HEK293 (cell line): ENCODE data around the gene HPX.

Experiments used
- CTCF ChIA-PET: fragments of 350-600 bp; formaldehyde crosslinking; extraction: SDS; loops from one replicate; lab custom pipeline; 2021; ENCODE audit warnings: antibody characterized with exemption; lab: Yijun Ruan, JAX
- POLR2A ChIA-PET: fragments of 300-600 bp; formaldehyde crosslinking; extraction: SDS; loops from one replicate; lab custom pipeline; 2020; ENCODE audit warnings: antibody characterized with exemption, inconsistent platforms; lab: Yijun Ruan, JAX
- H3K27ac ChIP-seq: fragments of 200-500 bp; sonication (Bioruptor generic); 2 replicates; pipeline ENCODE4 v1.5.1; 2014; ENCODE audit warnings: low read depth, low read length, control low read depth, inconsistent platforms; ENCODE audit errors: extremely low read depth
- H3K36me3 ChIP-seq, 2 experiments: fragments of 200-500 bp in 1 of 2; sonication (Bioruptor generic) in 1 of 2; 1 replicate in 1 of 2; 2 replicates in 1 of 2; pipeline ENCODE4 v1.5.1; 2014 to 2017; ENCODE audit warnings: inconsistent platforms in 2 of 2, low read length in 2 of 2; ENCODE audit not compliant: control insufficient read depth in 2 of 2, insufficient read depth in 1 of 2
- H3K4me1 ChIP-seq: fragments of 200-500 bp; sonication (Bioruptor generic); 2 replicates; pipeline ENCODE4 v1.5.1; 2014; ENCODE audit warnings: mild to moderate bottlenecking, low read length, inconsistent platforms; ENCODE audit not compliant: control insufficient read depth, insufficient read depth
- H3K4me3 ChIP-seq: 2 replicates; pipeline ENCODE4 v1.5.1; 2011; ENCODE audit warnings: low read depth, mild to moderate bottlenecking, control low read depth, low read length, moderate library complexity
- H3K9me3 ChIP-seq: fragments of 200-500 bp; sonication (Bioruptor generic); 2 replicates; pipeline ENCODE4 v1.5.1; 2014; ENCODE audit warnings: low read depth, low read length, inconsistent platforms; ENCODE audit not compliant: control insufficient read depth, insufficient read depth
- OVOL3 ChIP-seq: fragments of 450-650 bp; formaldehyde crosslinking; IDR thresholded peaks from 2 replicates; pipeline ENCODE4 v1.5.1; 2016; ENCODE audit warnings: missing biosample characterization, missing genetic modification characterization
- SETDB1 ChIP-seq: IDR thresholded peaks from one replicate; pipeline ENCODE4 v1.6.1; 2017; ENCODE audit warnings: mild to moderate bottlenecking, low read length, moderate library complexity, mixed read lengths; ENCODE audit not compliant: insufficient read length
- ZBTB20 ChIP-seq: fragments of 450-650 bp; formaldehyde crosslinking; IDR thresholded peaks from 2 replicates; pipeline ENCODE4 v1.5.1; 2016; ENCODE audit warnings: missing biosample characterization, missing genetic modification characterization
- ZBTB8A ChIP-seq: fragments of 450-650 bp; formaldehyde crosslinking; IDR thresholded peaks from 2 replicates; pipeline ENCODE4 v1.5.1; 2016; ENCODE audit warnings: missing biosample characterization, missing genetic modification characterization
- ZNF112 ChIP-seq: fragments of 450-650 bp; formaldehyde crosslinking; IDR thresholded peaks from 2 replicates; pipeline ENCODE4 v1.5.0; 2017; ENCODE audit warnings: missing biosample characterization, missing genetic modification characterization
- ZNF155 ChIP-seq: fragments of 450-650 bp; formaldehyde crosslinking; IDR thresholded peaks from 2 replicates; pipeline ENCODE4 v1.5.1; 2016; ENCODE audit warnings: missing biosample characterization, missing genetic modification characterization
- ZNF19 ChIP-seq: fragments of 450-650 bp; formaldehyde crosslinking; IDR thresholded peaks from 2 replicates; pipeline ENCODE4; 2016; ENCODE audit warnings: missing biosample characterization, missing genetic modification characterization, low read depth
- ZNF211 ChIP-seq: fragments of 450-650 bp; formaldehyde crosslinking; IDR thresholded peaks from 2 replicates; pipeline ENCODE4 v1.5.1; 2016; ENCODE audit warnings: low read depth, missing biosample characterization, missing genetic modification characterization
- ZNF266 ChIP-seq: fragments of 450-650 bp; formaldehyde crosslinking; IDR thresholded peaks from 2 replicates; pipeline ENCODE4 v1.5.1; 2016; ENCODE audit warnings: missing biosample characterization, missing genetic modification characterization, low read depth
- ZNF280D ChIP-seq: fragments of 450-650 bp; formaldehyde crosslinking; IDR thresholded peaks from 2 replicates; pipeline ENCODE4 v1.5.1; 2016; ENCODE audit warnings: missing biosample characterization, missing genetic modification characterization
- ZNF292 ChIP-seq: fragments of 450-650 bp; formaldehyde crosslinking; IDR thresholded peaks from 2 replicates; pipeline ENCODE4 v1.5.1; 2016; ENCODE audit warnings: low read depth, missing biosample characterization, missing genetic modification characterization, borderline replicate concordance
- ZNF354C ChIP-seq: fragments of 450-650 bp; formaldehyde crosslinking; IDR thresholded peaks from 2 replicates; pipeline ENCODE4 v1.5.1; 2016; ENCODE audit warnings: missing biosample characterization, missing genetic modification characterization, low read depth, borderline replicate concordance
- ZNF423 ChIP-seq: fragments of 450-650 bp; formaldehyde crosslinking; IDR thresholded peaks from 2 replicates; pipeline ENCODE4 v1.5.1; 2016; ENCODE audit warnings: missing biosample characterization, missing genetic modification characterization
- ZNF514 ChIP-seq: fragments of 450-650 bp; formaldehyde crosslinking; IDR thresholded peaks from 2 replicates; pipeline ENCODE4 v1.5.1; 2016; ENCODE audit warnings: missing biosample characterization, missing genetic modification characterization
- ZNF518A ChIP-seq: fragments of 450-650 bp; formaldehyde crosslinking; conservative IDR thresholded peaks from 2 replicates; pipeline ENCODE4 v1.5.1; 2016; ENCODE audit warnings: low read depth, missing biosample characterization, missing genetic modification characterization
- ZNF626 ChIP-seq: fragments of 450-650 bp; sonication (Bioruptor Pico); formaldehyde crosslinking; IDR thresholded peaks from 2 replicates; pipeline ENCODE4 v1.5.1; 2018; ENCODE audit warnings: missing biosample characterization, missing genetic modification characterization, inconsistent platforms
- ZNF654 ChIP-seq: fragments of 450-650 bp; formaldehyde crosslinking; IDR thresholded peaks from 2 replicates; pipeline ENCODE4 v1.5.1; 2016; ENCODE audit warnings: low read depth, missing biosample characterization, missing genetic modification characterization
- ZNF664 ChIP-seq: fragments of 450-650 bp; formaldehyde crosslinking; IDR thresholded peaks from 2 replicates; pipeline ENCODE4 v1.5.1; 2016; ENCODE audit warnings: missing biosample characterization, missing genetic modification characterization
- ZNF701 ChIP-seq: fragments of 450-650 bp; formaldehyde crosslinking; IDR thresholded peaks from 2 replicates; pipeline ENCODE4 v1.5.1; 2016; ENCODE audit warnings: missing biosample characterization, missing genetic modification characterization
- ZXDB ChIP-seq: fragments of 450-650 bp; formaldehyde crosslinking; IDR thresholded peaks from 2 replicates; pipeline ENCODE4 v1.5.1; 2016; ENCODE audit warnings: missing biosample characterization, missing genetic modification characterization

The HPX gene

DNA sequence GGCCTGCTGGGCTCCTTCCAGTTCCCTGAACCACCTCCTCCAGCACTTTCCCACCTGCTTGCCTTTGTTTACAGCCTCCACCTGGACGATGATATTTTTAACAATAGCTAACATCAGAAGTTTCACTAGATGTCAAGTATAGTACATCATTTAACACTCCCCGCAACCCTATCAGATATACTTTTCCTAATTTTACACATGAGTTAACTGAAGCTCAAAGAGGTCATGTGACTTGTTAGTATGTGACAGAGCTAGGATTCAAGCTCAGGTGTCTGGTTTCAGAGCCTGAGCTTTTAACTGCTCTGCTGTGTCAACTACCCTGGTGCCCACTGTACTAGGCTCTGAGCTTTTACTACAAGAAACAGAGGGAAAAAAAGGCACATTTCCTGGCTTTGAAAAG, 14.3 kb upstream of the HPX start:
- no peak for TF ChIP-seq ZNF211 (tag by site-specific recombination)
- no peak for TF ChIP-seq ZBTB8A
- peak; percentile 89 for TF ChIP-seq ZNF664
- no peak for TF ChIP-seq ZNF654
- TF ChIP-seq ZNF155 (tag by site-specific recombination) = no peak
- no peak for TF ChIP-seq ZNF266 (tag by site-specific recombination)
- no peak overlapping the region for H3K27ac ChIP-seq
- ChIA-PET POLR2A (interaction anchor here (1.2 kb wide), 1 partner anchor 14 kb away, joined by 7 read pairs; no protein-coding TSS in a partner anchor), CTCF (interaction anchor here (0.6 to 3.3 kb wide), 6 partner anchors 10 to 76 kb away, joined by 3 to 23 read pairs (median 4); no protein-coding TSS in a partner anchor)
- no peak overlapping the region for H3K4me3 ChIP-seq
- H3K4me1 ChIP-seq = no peaks in the 10 kb centered on the region
- H3K36me3 ChIP-seq = peaks cover 6 to 95% of the 10 kb centered on the region in 2 experiments; a peak in 1 of 3 replicates
- H3K9me3 ChIP-seq = no peaks in the 10 kb centered on the region

DNA sequence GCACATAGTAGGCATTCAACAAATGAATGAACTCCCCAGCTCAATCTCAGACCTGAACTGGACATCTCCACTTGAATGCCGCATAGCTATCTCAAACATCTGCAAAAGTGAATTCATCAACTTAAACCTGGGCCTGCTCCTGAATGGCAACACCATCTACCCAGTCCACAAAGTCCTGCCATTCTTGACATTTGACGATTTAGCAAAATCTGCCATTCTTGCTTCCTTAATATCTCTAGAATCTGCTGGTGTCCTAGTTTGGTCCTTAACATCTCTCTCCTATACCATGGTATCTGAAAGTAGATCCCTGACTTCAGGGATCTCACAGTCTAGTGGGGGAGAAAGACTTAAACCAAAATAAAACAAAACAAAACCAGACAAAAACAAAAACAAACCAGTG, 12.4 kb upstream of the HPX start:
- Histone ChIP-seq H3K27ac (no peak overlapping the region), H3K36me3 (peaks cover 6 to 94% of the 10 kb centered on the region in 2 experiments; a peak in 1 of 3 replicates), H3K4me1 (no peaks in the 10 kb centered on the region), H3K9me3 (no peaks in the 10 kb centered on the region), H3K4me3 (no peak overlapping the region)
- TF ChIP-seq SETDB1 (no peak), ZNF423 (tag by site-specific recombination) (no peak), ZNF518A (no peak), ZNF626 (tag by site-specific recombination) (no peak), ZNF354C (no peak), ZNF514 (tag by site-specific recombination) (no peak), ZNF112 (tag by site-specific recombination) (no peak), ZNF280D (tag by site-specific recombination) (no peak), ZBTB20 (no peak), ZXDB (tag by site-specific recombination) (no peak), ZNF654 (no peak), ZNF292 (tag by site-specific recombination) (no peak), ZNF701 (tag by site-specific recombination) (no peak), OVOL3 (tag by site-specific recombination) (no peak), ZNF19 (no peak)
- CTCF ChIA-PET = interaction anchor here (0.6 to 2.0 kb wide), 6 partner anchors 10 to 253 kb away, joined by 3 to 9 read pairs (median 4); no protein-coding TSS in a partner anchor
- POLR2A ChIA-PET = no interaction called here
